GM19328 (cell line): Measurements from ENCODE around the gene GRK6.

Experiments
- ATAC-seq: cut with Tn5 transposase; IDR thresholded peaks from one replicate; pipeline ENCODE4 v1.9.1; 2021; ENCODE audit warnings: mild to moderate bottlenecking, moderate library complexity; ENCODE audit not compliant: unreplicated experiment

GRK6 gene

GRCh38 chr5:177452688-177453638, 26.5 kb downstream of the GRK6 start:
- no peak for ATAC-seq

- no peak for ATAC-seq
Measured at GRCh38 chr5:177453852-177454396, 27.4 kb downstream of the GRK6 start.

- peak; percentile 46 for ATAC-seq
Measured at GRCh38 chr5:177454397-177455035, 28.0 kb downstream of the GRK6 start.

- ATAC-seq = peak; percentile 42
Measured at GRCh38 chr5:177455036-177455660, 28.7 kb downstream of the GRK6 start.

- peak; percentile 11 for ATAC-seq
Measured at GRCh38 chr5:177455661-177456590, 29.4 kb downstream of the GRK6 start.

- ATAC-seq = no peak
Measured at GRCh38 chr5:177456591-177456964, 30.1 kb downstream of the GRK6 start.

- peak; percentile 39 for ATAC-seq
Measured at GRCh38 chr5:177456976-177457851, 30.7 kb downstream of the GRK6 start.

- ATAC-seq = no peak
Measured at GRCh38 chr5:177457852-177458681, 31.6 kb downstream of the GRK6 start.

GRCh38 chr5:177458912-177459350, 32.5 kb downstream of the GRK6 start:
- ATAC-seq = no peak

GRCh38 chr5:177459357-177459756, 32.9 kb downstream of the GRK6 start:
- no peak for ATAC-seq

GRCh38 chr5:177459819-177460628, 33.5 kb downstream of the GRK6 start:
- no peak for ATAC-seq

- ATAC-seq = no peak
Measured at GRCh38 chr5:177462021-177462670, 35.7 kb downstream of the GRK6 start.

GRCh38 chr5:177465044-177465443, 38.6 kb downstream of the GRK6 start:
- no peak for ATAC-seq

- no peak for ATAC-seq
Measured at GRCh38 chr5:177466861-177467260, 40.4 kb downstream of the GRK6 start.

- ATAC-seq = no peak
Measured at GRCh38 chr5:177467436-177467835, 41.0 kb downstream of the GRK6 start.

- no peak for ATAC-seq
Measured at GRCh38 chr5:177468329-177468684, 41.8 kb downstream of the GRK6 start.
